Measurements from ENCODE around the gene SASH1. TPM values are rescaled to one million over a fixed set of nuclear protein-coding genes. Genes with fewer than 3 reads are reported as not detected.

The SASH1 gene
- total RNA-seq, 1 donor from 2014 or later, result 28.7 TPM

DNA sequence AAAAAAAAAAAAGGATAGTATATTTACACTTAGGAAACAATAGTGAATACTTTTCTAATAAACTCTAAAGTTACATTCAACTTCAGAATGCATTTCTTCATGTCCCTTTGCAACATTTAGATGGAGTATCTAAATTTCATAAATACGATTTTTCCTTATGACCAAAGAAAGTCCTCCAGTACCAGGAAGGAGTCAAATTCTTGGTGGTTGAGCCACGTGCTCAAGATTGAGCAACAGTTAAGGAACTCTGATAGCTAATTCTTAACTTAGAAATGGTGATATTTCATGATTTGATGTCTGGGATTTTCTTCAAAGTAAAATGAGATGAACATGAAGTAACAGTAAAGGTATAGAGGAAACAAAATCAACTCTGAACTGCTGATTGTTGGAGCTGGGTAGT lies 92.7 kb downstream of the SASH1 start:
- no peaks in the 10 kb centered on the region for H3K27me3 Mint-ChIP-seq (ENCODE audit: low read depth)
- no peak overlapping the region for H3K27ac Mint-ChIP-seq
- TF ChIP-seq, protein P1, sequence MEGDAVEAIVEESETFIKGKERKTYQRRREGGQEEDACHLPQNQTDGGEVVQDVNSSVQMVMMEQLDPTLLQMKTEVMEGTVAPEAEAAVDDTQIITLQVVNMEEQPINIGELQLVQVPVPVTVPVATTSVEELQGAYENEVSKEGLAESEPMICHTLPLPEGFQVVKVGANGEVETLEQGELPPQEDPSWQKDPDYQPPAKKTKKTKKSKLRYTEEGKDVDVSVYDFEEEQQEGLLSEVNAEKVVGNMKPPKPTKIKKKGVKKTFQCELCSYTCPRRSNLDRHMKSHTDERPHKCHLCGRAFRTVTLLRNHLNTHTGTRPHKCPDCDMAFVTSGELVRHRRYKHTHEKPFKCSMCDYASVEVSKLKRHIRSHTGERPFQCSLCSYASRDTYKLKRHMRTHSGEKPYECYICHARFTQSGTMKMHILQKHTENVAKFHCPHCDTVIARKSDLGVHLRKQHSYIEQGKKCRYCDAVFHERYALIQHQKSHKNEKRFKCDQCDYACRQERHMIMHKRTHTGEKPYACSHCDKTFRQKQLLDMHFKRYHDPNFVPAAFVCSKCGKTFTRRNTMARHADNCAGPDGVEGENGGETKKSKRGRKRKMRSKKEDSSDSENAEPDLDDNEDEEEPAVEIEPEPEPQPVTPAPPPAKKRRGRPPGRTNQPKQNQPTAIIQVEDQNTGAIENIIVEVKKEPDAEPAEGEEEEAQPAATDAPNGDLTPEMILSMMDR (IDR thresholded peaks at IDR 0.05; ENCODE audit: unreplicated experiment), result no peak
- no peaks in the 10 kb centered on the region for H3K36me3 Mint-ChIP-seq
- no peak overlapping the region for H3K4me3 Mint-ChIP-seq
- H3K4me1 Mint-ChIP-seq, result peaks cover 18% of the 10 kb centered on the region
- H3K9me3 Mint-ChIP-seq, result no peaks in the 10 kb centered on the region
- DNase-seq (ENCODE audit: low spot score in 2 of 2, unreplicated experiment in 2 of 2), result no peak

- peaks cover 27% of the 10 kb centered on the region for H3K4me1 Mint-ChIP-seq
Observed at GRCh38 chr6:148436466-148436865, 93.8 kb downstream of the SASH1 start.

DNA sequence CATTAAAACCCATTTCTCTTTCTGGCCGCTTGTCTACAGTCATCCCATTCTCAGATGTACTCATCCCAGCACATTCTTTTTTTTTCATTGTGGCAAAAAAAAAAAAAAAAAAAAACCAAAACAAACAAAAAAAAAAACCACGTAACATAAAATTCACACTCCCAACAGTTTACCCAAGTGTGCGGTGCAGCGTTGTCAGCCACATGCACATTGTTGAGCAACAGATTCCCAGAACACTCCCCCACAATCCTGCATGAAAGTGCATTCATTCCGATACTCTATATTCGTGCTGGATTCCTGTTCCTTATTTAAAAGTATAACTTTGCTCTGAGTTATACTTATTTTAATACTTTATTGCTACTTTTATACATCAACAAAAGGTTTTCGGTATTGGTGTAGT lies 96.0 kb downstream of the SASH1 start:
- no peaks in the 10 kb centered on the region for H3K36me3 Mint-ChIP-seq
- H3K9me3 Mint-ChIP-seq, result no peaks in the 10 kb centered on the region
- H3K4me1 Mint-ChIP-seq, result peaks cover 27% of the 10 kb centered on the region
- DNase-seq (ENCODE audit: low spot score in 2 of 2, unreplicated experiment in 2 of 2), result no peak
- no peak overlapping the region for H3K4me3 Mint-ChIP-seq
- H3K27ac Mint-ChIP-seq, result no peak overlapping the region
- TF ChIP-seq, protein P1 (IDR thresholded peaks at IDR 0.05; ENCODE audit: unreplicated experiment), result no peak
- no peaks in the 10 kb centered on the region for H3K27me3 Mint-ChIP-seq (ENCODE audit: low read depth)

More at GRCh38 chr6:148436466-148436865, 93.8 kb downstream of the SASH1 start:
- Mint-ChIP-seq H3K27ac (no peak overlapping the region), H3K9me3 (no peaks in the 10 kb centered on the region), H3K27me3 (ENCODE audit: low read depth) (no peaks in the 10 kb centered on the region), H3K4me3 (no peak overlapping the region), H3K36me3 (no peaks in the 10 kb centered on the region)
- no peak for DNase-seq (ENCODE audit: low spot score in 2 of 2, unreplicated experiment in 2 of 2)
- TF ChIP-seq, protein P1 (IDR thresholded peaks at IDR 0.05; ENCODE audit: unreplicated experiment), result no peak

DNA sequence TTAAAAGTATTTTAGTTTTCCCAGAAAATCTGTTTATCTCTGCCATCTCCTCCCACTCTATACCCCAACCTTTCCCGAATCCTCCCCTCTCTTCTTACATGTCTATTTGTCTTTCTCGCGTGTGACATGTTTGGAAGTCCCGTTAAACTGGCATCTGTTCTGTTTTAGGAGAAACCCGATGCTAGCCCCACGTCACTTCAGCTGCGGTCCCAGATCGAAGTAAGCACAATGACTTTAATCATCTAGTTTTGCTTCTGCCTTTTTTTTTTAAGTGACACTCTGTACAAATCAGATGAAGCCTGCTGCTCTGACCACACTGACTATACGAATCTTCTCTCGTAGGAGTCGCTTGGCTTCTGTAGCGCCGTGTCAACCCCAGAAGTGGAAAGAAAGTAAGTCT lies 97.4 kb downstream of the SASH1 start:
- Mint-ChIP-seq H3K27ac (peak overlapping the region; percentile 62), H3K4me1 (peaks cover 36% of the 10 kb centered on the region), H3K27me3 (ENCODE audit: low read depth) (no peaks in the 10 kb centered on the region), H3K4me3 (no peak overlapping the region), H3K9me3 (no peaks in the 10 kb centered on the region), H3K36me3 (no peaks in the 10 kb centered on the region)
- TF ChIP-seq, protein P1 (IDR thresholded peaks at IDR 0.05; ENCODE audit: unreplicated experiment), result no peak
- no peak for DNase-seq (ENCODE audit: low spot score in 2 of 2, unreplicated experiment in 2 of 2)

DNA sequence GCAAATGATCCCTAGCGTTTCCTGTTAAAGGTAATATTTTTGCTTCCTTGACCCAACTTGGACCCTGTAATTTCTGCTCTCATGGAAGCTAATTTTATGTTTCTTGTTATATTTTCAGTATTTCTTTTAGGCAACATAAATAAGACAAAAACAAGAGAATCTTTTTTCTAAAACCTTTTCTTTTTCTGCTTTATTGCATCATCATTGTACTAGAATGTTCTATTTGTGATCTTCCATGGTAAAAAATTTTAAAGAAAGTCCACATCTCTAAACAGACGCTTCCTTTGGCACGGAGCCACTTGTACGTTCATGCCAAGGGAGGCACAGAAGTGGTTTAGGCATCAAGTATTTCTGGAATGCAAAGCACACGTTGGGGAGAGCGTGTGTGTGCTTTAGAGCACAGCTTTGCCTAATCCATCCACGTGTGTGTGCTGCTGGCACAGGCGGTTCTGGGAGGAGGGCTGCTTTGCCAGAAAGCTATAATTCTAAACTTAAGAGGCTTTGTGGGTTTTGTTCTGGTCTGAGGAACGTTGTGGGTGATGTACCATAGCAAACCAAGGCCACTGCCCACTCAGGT lies 98.3 kb downstream of the SASH1 start:
- H3K4me1 Mint-ChIP-seq, result peaks cover 41% of the 10 kb centered on the region
- peak; percentile 36 to 59 for DNase-seq (ENCODE audit: low spot score in 2 of 2, unreplicated experiment in 2 of 2)
- no peaks in the 10 kb centered on the region for H3K27me3 Mint-ChIP-seq (ENCODE audit: low read depth)
- H3K9me3 Mint-ChIP-seq, result no peaks in the 10 kb centered on the region
- H3K36me3 Mint-ChIP-seq, result no peaks in the 10 kb centered on the region
- TF ChIP-seq, protein P1 (IDR thresholded peaks at IDR 0.05; ENCODE audit: unreplicated experiment), result no peak
- peak overlapping the region; percentile 84 for H3K27ac Mint-ChIP-seq
- H3K4me3 Mint-ChIP-seq, result no peak overlapping the region
